HG03280 (cell line): ENCODE data around the gene RAPGEF4.
A peak's percentile ranks its signal among the peaks of the same experiment; 100 is the strongest.

Source experiments
- ATAC-seq: cut with Tn5 transposase; IDR thresholded peaks from one replicate; pipeline ENCODE4 v1.9.1; 2021; ENCODE audit warnings: mild to moderate bottlenecking, moderate library complexity; ENCODE audit not compliant: unreplicated experiment

RAPGEF4 gene

GRCh38 chr2:172735582-172736423 is at the start of gene RAPGEF4:
Gene RAPGEF4 (plus strand): TSS chr2:172735845. CDS start chr2:172735984, 139 bp downstream.
- ATAC-seq, result no peak

GRCh38 chr2:172693037-172693436 is 42.6 kb upstream of the RAPGEF4 start:
- no peak for ATAC-seq

- ATAC-seq, result no peak
These were observed 41.9 kb upstream of the RAPGEF4 start for GRCh38 chr2:172693529-172694455.

GRCh38 chr2:172697296-172697695 is 38.3 kb upstream of the RAPGEF4 start:
- ATAC-seq, result no peak

- ATAC-seq, result peak; percentile 77
These were observed 37.4 kb upstream of the RAPGEF4 start for GRCh38 chr2:172698041-172698863.

- ATAC-seq, result no peak
These were observed 34.4 kb upstream of the RAPGEF4 start for GRCh38 chr2:172701250-172701649.

- ATAC-seq, result no peak
These were observed 33.2 kb upstream of the RAPGEF4 start for GRCh38 chr2:172702451-172702850.

GRCh38 chr2:172704072-172704936 is 31.3 kb upstream of the RAPGEF4 start:
- ATAC-seq, result no peak

- no peak for ATAC-seq
These were observed 30.3 kb upstream of the RAPGEF4 start for GRCh38 chr2:172705352-172705751.

GRCh38 chr2:172708247-172708646 is 27.4 kb upstream of the RAPGEF4 start:
- ATAC-seq, result no peak

- no peak for ATAC-seq
These were observed 25.9 kb upstream of the RAPGEF4 start for GRCh38 chr2:172709566-172710291.

GRCh38 chr2:172710584-172711047 is 25.0 kb upstream of the RAPGEF4 start:
- ATAC-seq, result no peak

GRCh38 chr2:172711110-172711509 is 24.5 kb upstream of the RAPGEF4 start:
- ATAC-seq, result no peak

GRCh38 chr2:172712251-172712650 is 23.4 kb upstream of the RAPGEF4 start:
- ATAC-seq, result no peak

- no peak for ATAC-seq
These were observed 22.2 kb upstream of the RAPGEF4 start for GRCh38 chr2:172713365-172713875.

GRCh38 chr2:172722481-172722880 is 13.2 kb upstream of the RAPGEF4 start:
- ATAC-seq, result no peak

GRCh38 chr2:172723286-172723685 is 12.4 kb upstream of the RAPGEF4 start:
- no peak for ATAC-seq

GRCh38 chr2:172724724-172725123 is 10.9 kb upstream of the RAPGEF4 start:
- no peak for ATAC-seq

GRCh38 chr2:172725284-172725683 is 10.4 kb upstream of the RAPGEF4 start:
- no peak for ATAC-seq
